OCI-LY3 (cell line): ENCODE measurements around the gene NUDT1.

ENCODE experiments used
- H2AFZ ChIP-seq: fragments of 200-600, 300-600 bp; shearing (Covaris generic); 2 replicates; pipeline ENCODE4 v1.6.0; 2014; ENCODE audit warnings: antibody characterized with exemption, low read depth, low read length
- H3K27ac ChIP-seq: fragments of 200-600, 300-600 bp; sonication (generic); 2 replicates; pipeline ENCODE4 v1.5.1; 2014; ENCODE audit warnings: mild to moderate bottlenecking, low read length, moderate library complexity, mixed read lengths
- H3K27me3 ChIP-seq: fragments of 200-600, 300-600 bp; sonication (generic); 2 replicates; pipeline ENCODE4 v1.6.1; 2014; ENCODE audit warnings: low read depth, low read length, mixed read lengths
- H3K36me3 ChIP-seq: fragments of 200-600, 300-600 bp; sonication (generic); replicated peaks from 2 replicates; pipeline ENCODE3; 2014; ENCODE audit warnings: low read depth, low read length, mixed read lengths
- H3K4me1 ChIP-seq: fragments of 300-600, 200-600 bp; sonication (generic); 2 replicates; pipeline ENCODE4 v1.6.1; 2014; ENCODE audit warnings: low read length, mixed read lengths
- H3K4me2 ChIP-seq: fragments of 200-600, 300-600 bp; sonication (generic); 2 replicates; pipeline ENCODE4 v1.6.1; 2014; ENCODE audit warnings: low read length, mixed read lengths
- H3K4me3 ChIP-seq: fragments of 300-600, 200-600 bp; sonication (generic); 2 replicates; pipeline ENCODE4 v1.5.1; 2014; ENCODE audit warnings: antibody characterized with exemption, mild to moderate bottlenecking, low read length, moderate library complexity
- H3K79me2 ChIP-seq: fragments of 300-600, 200-600 bp; shearing (Covaris generic); 2 replicates; pipeline ENCODE4 v1.6.1; 2014; ENCODE audit warnings: mild to moderate bottlenecking, low read length, mixed read lengths
- H3K9ac ChIP-seq: fragments of 300-600, 200-600 bp; shearing (Covaris generic); 2 replicates; pipeline ENCODE4 v1.6.0; 2014; ENCODE audit warnings: mild to moderate bottlenecking, low read length, moderate library complexity
- H3K9me3 ChIP-seq: fragments of 200-600, 300-600 bp; shearing (Covaris generic); 2 replicates; pipeline ENCODE4 v1.6.1; 2014; ENCODE audit warnings: low read length, mixed read lengths; ENCODE audit not compliant: insufficient read depth
- H4K20me1 ChIP-seq: fragments of 200-600, 300-600 bp; sonication (generic); 2 replicates; pipeline ENCODE4 v1.6.1; 2016; ENCODE audit warnings: low read length, mixed read lengths; ENCODE audit not compliant: insufficient read depth
- CTCF ChIP-seq: fragments of 200-600, 300-600 bp; sonication (generic); IDR thresholded peaks from 2 replicates; pipeline ENCODE4 v1.5.1; 2014; ENCODE audit warnings: antibody characterized with exemption, low read length, low read depth
- EZH2phosphoT487 ChIP-seq: fragments of 200-600 bp; shearing (Covaris generic); IDR thresholded peaks from 2 replicates; pipeline ENCODE4 v1.6.1; 2018; ENCODE audit warnings: antibody characterized with exemption, mixed run types, low read depth

The NUDT1 gene

GRCh38 chr7:2220506-2220905 is 21.5 kb upstream of the NUDT1 start:
- Histone ChIP-seq H3K9me3 (no peaks in the 10 kb centered on the region), H3K79me2 (no peaks in the 10 kb centered on the region; the same call in 1 of the 2 replicates), H2AFZ (no peak overlapping the region), H3K4me2 (no peak overlapping the region), H3K4me3 (no peak overlapping the region), H3K27me3 (no peaks in the 10 kb centered on the region), H4K20me1 (no peaks in the 10 kb centered on the region), H3K36me3 (peaks cover 8% of the 10 kb centered on the region), H3K4me1 (no peaks in the 10 kb centered on the region), H3K9ac (no peak overlapping the region), H3K27ac (no peak overlapping the region)
- TF ChIP-seq EZH2phosphoT487 (no peak), CTCF (no peak)

GRCh38 chr7:2220954-2221353 is 21.1 kb upstream of the NUDT1 start:
- peaks cover 12% of the 10 kb centered on the region for H3K36me3 ChIP-seq

GRCh38 chr7:2222516-2222915 is 19.5 kb upstream of the NUDT1 start:
- Histone ChIP-seq H3K36me3 (peaks cover 22% of the 10 kb centered on the region), H3K9me3 (no peaks in the 10 kb centered on the region), H3K9ac (no peak overlapping the region), H3K27me3 (no peaks in the 10 kb centered on the region), H3K79me2 (peaks cover under 1% of the 10 kb centered on the region; the same call in 1 of the 2 replicates), H3K4me1 (no peaks in the 10 kb centered on the region), H3K27ac (no peak overlapping the region), H3K4me3 (no peak overlapping the region), H4K20me1 (no peaks in the 10 kb centered on the region), H3K4me2 (no peak overlapping the region), H2AFZ (no peak overlapping the region)
- TF ChIP-seq CTCF (no peak), EZH2phosphoT487 (no peak)

More at GRCh38 chr7:2220954-2221353, 21.1 kb upstream of the NUDT1 start:
- no peak overlapping the region for H2AFZ ChIP-seq
- no peak overlapping the region for H3K4me3 ChIP-seq
- no peaks in the 10 kb centered on the region for H3K27me3 ChIP-seq
- H4K20me1 ChIP-seq = no peaks in the 10 kb centered on the region
- no peaks in the 10 kb centered on the region for H3K4me1 ChIP-seq
- no peak overlapping the region for H3K27ac ChIP-seq
- no peaks in the 10 kb centered on the region; the same call in 1 of the 2 replicates for H3K79me2 ChIP-seq
- H3K9ac ChIP-seq = no peak overlapping the region
- no peaks in the 10 kb centered on the region for H3K9me3 ChIP-seq
- no peak overlapping the region for H3K4me2 ChIP-seq
- TF ChIP-seq EZH2phosphoT487 (no peak), CTCF (no peak)

GRCh38 chr7:2223321-2223720 is 18.7 kb upstream of the NUDT1 start:
- peaks cover 7% of the 10 kb centered on the region; the same call in 1 of the 2 replicates for H3K79me2 ChIP-seq
- peaks cover 23% of the 10 kb centered on the region for H3K36me3 ChIP-seq
- no peaks in the 10 kb centered on the region for H4K20me1 ChIP-seq

More at GRCh38 chr7:2223321-2223720, 18.7 kb upstream of the NUDT1 start:
- Histone ChIP-seq H3K27ac (no peak overlapping the region), H3K4me3 (no peak overlapping the region), H3K4me1 (no peaks in the 10 kb centered on the region), H3K4me2 (no peak overlapping the region), H3K9me3 (no peaks in the 10 kb centered on the region), H3K27me3 (no peaks in the 10 kb centered on the region), H2AFZ (no peak overlapping the region), H3K9ac (no peak overlapping the region)
- no peak for TF ChIP-seq EZH2phosphoT487
- no peak for TF ChIP-seq CTCF
